ENCODE data around the gene ELP4. TPM values are rescaled to one million over a fixed set of nuclear protein-coding genes. Genes with fewer than 3 reads are reported as not detected.

The ELP4 gene
- total RNA-seq, 1 experiment from 2014 or later, result 15.2 TPM

DNA sequence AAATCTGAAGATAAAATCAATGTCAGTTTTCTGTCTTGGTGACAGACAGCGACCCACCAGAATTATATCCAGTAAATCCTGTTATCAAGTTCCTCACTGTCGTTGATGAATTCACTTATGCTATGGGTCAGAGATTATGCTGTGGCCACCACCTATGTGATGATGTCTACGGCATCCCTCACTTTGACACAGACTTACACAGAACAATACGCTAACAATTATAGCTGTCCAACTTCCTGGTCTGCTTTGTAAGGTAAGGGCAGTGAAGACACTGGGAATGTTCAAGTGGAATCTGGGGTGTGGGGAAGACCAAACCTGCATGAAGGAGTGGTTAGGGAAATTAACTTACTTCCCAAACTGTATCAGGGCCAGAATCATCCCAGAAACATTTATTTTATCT lies 320.8 kb downstream of the ELP4 start:
- DNase-seq, result no peak
- Histone ChIP-seq H3K27ac (ENCODE audit: insufficient read length, low read depth, low read length) (no peak overlapping the region), H4K91ac (ENCODE audit: insufficient read length, low read depth, low read length) (no peak overlapping the region), H3K9me3 (ENCODE audit: control insufficient read depth, low read depth, low read length) (no peaks in the 10 kb centered on the region), H2BK120ac (ENCODE audit: low read depth, low read length, poor library complexity, severe bottlenecking) (no peak overlapping the region), H2AFZ (ENCODE audit: low read length) (no peak overlapping the region), H3K18ac (ENCODE audit: insufficient read length, low read depth, low read length) (no peak overlapping the region), H3K23ac (ENCODE audit: insufficient read length, low read depth, low read length) (no peak overlapping the region), H3T11ph (ENCODE audit: low read length) (no peak overlapping the region), H3K4me1 (ENCODE audit: insufficient read depth, low read length) (no peaks in the 10 kb centered on the region; the same call in 1 of the 2 replicates), H2BK15ac (ENCODE audit: low read depth, low read length) (no peak overlapping the region), H3K9ac (ENCODE audit: extremely low read depth, insufficient read length, low read length) (no peak overlapping the region), H2BK12ac (ENCODE audit: insufficient read length, low read depth, low read length) (no peak overlapping the region), H3K79me1 (ENCODE audit: insufficient read depth, low read depth, low read length, poor library complexity, severe bottlenecking) (no peaks in the 10 kb centered on the region), H3K23me2 (ENCODE audit: insufficient read length, low read depth, low read length, poor library complexity, severe bottlenecking) (peaks cover 6% of the 10 kb centered on the region), H2BK5ac (ENCODE audit: insufficient read length, low read length) (no peak overlapping the region), H4K20me1 (ENCODE audit: control insufficient read depth, insufficient read depth, insufficient read length) (no peaks in the 10 kb centered on the region), H3K56ac (ENCODE audit: insufficient read length, low read depth, low read length) (no peak overlapping the region), H3K79me2 (ENCODE audit: insufficient read depth, low read length) (peaks cover 1% of the 10 kb centered on the region; the same call in 1 of the 2 replicates), H3K14ac (ENCODE audit: insufficient read depth, low read length) (no peak overlapping the region), H2BK20ac (ENCODE audit: low read depth, low read length, poor library complexity, severe bottlenecking) (no peak overlapping the region), H4K8ac (replicated peaks; ENCODE audit: insufficient read length, low read depth, low read length) (no peak overlapping the region), H4K5ac (ENCODE audit: insufficient read length, low read depth, low read length) (no peak overlapping the region), H2AK5ac (ENCODE audit: insufficient read length, low read length) (no peak overlapping the region), H3K4ac (ENCODE audit: low read depth, low read length) (no peak overlapping the region), H3K4me2 (ENCODE audit: insufficient read depth, insufficient read length, low read length) (no peak overlapping the region), H3K27me3 (ENCODE audit: insufficient read depth, low read length) (peaks cover 28% of the 10 kb centered on the region)
- Mint-ChIP-seq H3K4me1 (peaks cover 18 to 34% of the 10 kb centered on the region in 2 experiments), H3K27me3 (ENCODE audit: low read depth) (peaks cover 56% of the 10 kb centered on the region), H3K27ac (no peak overlapping the region), H3K4me3 (no peak overlapping the region), H3K36me3 (ENCODE audit: insufficient read depth in 1 of 3, low read depth in 3 of 3) (no peaks in the 10 kb centered on the region), H3K9me3 (no peaks in the 10 kb centered on the region; a peak in 1 of 5 replicates)
- no CpG with 5 or more reads among the region's 4 CpGs for WGBS (ENCODE audit: extremely low coverage, insufficient read length, low lambda C conversion rate)
- TF ChIP-seq, protein P1, sequence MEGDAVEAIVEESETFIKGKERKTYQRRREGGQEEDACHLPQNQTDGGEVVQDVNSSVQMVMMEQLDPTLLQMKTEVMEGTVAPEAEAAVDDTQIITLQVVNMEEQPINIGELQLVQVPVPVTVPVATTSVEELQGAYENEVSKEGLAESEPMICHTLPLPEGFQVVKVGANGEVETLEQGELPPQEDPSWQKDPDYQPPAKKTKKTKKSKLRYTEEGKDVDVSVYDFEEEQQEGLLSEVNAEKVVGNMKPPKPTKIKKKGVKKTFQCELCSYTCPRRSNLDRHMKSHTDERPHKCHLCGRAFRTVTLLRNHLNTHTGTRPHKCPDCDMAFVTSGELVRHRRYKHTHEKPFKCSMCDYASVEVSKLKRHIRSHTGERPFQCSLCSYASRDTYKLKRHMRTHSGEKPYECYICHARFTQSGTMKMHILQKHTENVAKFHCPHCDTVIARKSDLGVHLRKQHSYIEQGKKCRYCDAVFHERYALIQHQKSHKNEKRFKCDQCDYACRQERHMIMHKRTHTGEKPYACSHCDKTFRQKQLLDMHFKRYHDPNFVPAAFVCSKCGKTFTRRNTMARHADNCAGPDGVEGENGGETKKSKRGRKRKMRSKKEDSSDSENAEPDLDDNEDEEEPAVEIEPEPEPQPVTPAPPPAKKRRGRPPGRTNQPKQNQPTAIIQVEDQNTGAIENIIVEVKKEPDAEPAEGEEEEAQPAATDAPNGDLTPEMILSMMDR (conservative IDR thresholded peaks at IDR 0.05), result no peak

All from H9 (cell line).